SK-N-SH (cell line): ENCODE data around the gene RMDN3. TPM values are rescaled to one million over a fixed set of nuclear protein-coding genes. Genes with fewer than 3 reads are reported as not detected.

Experiments
- CTCF ChIA-PET: fragments of 300-600, 350-600 bp; formaldehyde crosslinking; extraction: SDS; loops from one replicate; lab custom pipeline; 2021; lab: Yijun Ruan, JAX
- POLR2A ChIA-PET: fragments of 350-600 bp; sonication (Branson Sonifier 250); formaldehyde crosslinking; extraction: SDS; loops from one replicate; lab custom pipeline; 2020; ENCODE audit warnings: antibody characterized with exemption, inconsistent platforms; lab: Yijun Ruan, JAX
- DNase-seq: peaks from one replicate; pipeline ENCODE4 v3.0.0; 2012
- H2AFZ ChIP-seq: fragments of 200-600 bp; sonication (generic); 2 replicates; pipeline ENCODE4 v1.8.1; 2016; ENCODE audit warnings: antibody characterized with exemption, mild to moderate bottlenecking, low read depth
- H3F3A ChIP-seq: fragments of 200-600 bp; sonication (generic); replicated peaks from 2 replicates; pipeline ENCODE3; 2016; ENCODE audit warnings: antibody characterized with exemption, mild to moderate bottlenecking; ENCODE audit not compliant: insufficient read depth
- H3K27ac ChIP-seq, 2 experiments: fragments of 200-500 bp in 1 of 2; fragments of 200-600 bp in 1 of 2; sonication (Bioruptor generic) in 1 of 2; sonication (generic), shearing (Covaris generic) in 1 of 2; 2 replicates each; pipeline versions ENCODE4 v1.5.1 to v1.6.1; 2014 to 2016; ENCODE audit warnings: low read depth in 2 of 2, inconsistent platforms in 1 of 2, low read length in 1 of 2, mild to moderate bottlenecking in 1 of 2, mixed read lengths in 1 of 2
- H3K27me3 ChIP-seq: fragments of 200-600 bp; sonication (generic), shearing (Covaris generic); 2 replicates; pipeline ENCODE4 v1.6.1; 2016; ENCODE audit warnings: mixed run types; ENCODE audit not compliant: insufficient read depth
- H3K36me3 ChIP-seq, 2 experiments: fragments of 200-500 bp in 1 of 2; fragments of 200-600 bp in 1 of 2; sonication (Bioruptor generic) in 1 of 2; sonication (generic) in 1 of 2; replicated peaks in 1 of 2; 2 replicates each; pipeline versions ENCODE3 to v1.5.1; 2014 to 2016; ENCODE audit warnings: low read length in 1 of 2, mild to moderate bottlenecking in 1 of 2; ENCODE audit not compliant: insufficient read depth in 2 of 2, control insufficient read depth in 1 of 2
- H3K4me1 ChIP-seq, 2 experiments: fragments of 200-500 bp in 1 of 2; fragments of 200-600 bp in 1 of 2; sonication (Bioruptor generic) in 1 of 2; sonication (generic), shearing (Covaris generic) in 1 of 2; 2 replicates each; pipeline versions ENCODE4 v1.5.1 to v1.6.1; 2014 to 2016; ENCODE audit warnings: low read depth in 1 of 2, low read length in 1 of 2, mixed run types in 1 of 2; ENCODE audit not compliant: insufficient read depth in 2 of 2, control insufficient read depth in 1 of 2
- H3K4me2 ChIP-seq: fragments of 200-600 bp; sonication (generic), shearing (Covaris generic); 2 replicates; pipeline ENCODE4 v1.6.1; 2017; ENCODE audit warnings: mixed run types
- H3K4me3 ChIP-seq, 2 experiments: fragments of 200-500 bp in 1 of 2; fragments of 200-600 bp in 1 of 2; sonication (Bioruptor generic) in 1 of 2; sonication (generic), shearing (Covaris generic) in 1 of 2; 2 replicates each; pipeline versions ENCODE4 v1.5.1 to v1.8.1; 2014 to 2016; ENCODE audit warnings: low read depth in 2 of 2, inconsistent platforms in 1 of 2, low read length in 1 of 2, mild to moderate bottlenecking in 1 of 2, mixed read lengths in 1 of 2, moderate library complexity in 1 of 2
- H3K79me2 ChIP-seq: fragments of 200-600 bp; sonication (generic); 2 replicates; pipeline ENCODE4 v1.8.1; 2017; ENCODE audit warnings: mild to moderate bottlenecking; ENCODE audit not compliant: insufficient read depth
- H3K9ac ChIP-seq: fragments of 200-600 bp; sonication (generic); 2 replicates; pipeline ENCODE4 v1.6.1; 2017; ENCODE audit warnings: mixed run types
- H3K9me2 ChIP-seq: fragments of 200-600 bp; sonication (generic); 2 replicates; pipeline ENCODE4 v1.6.1; 2017; ENCODE audit warnings: mixed run types
- H3K9me3 ChIP-seq: fragments of 200-600 bp; sonication (generic); 2 replicates; pipeline ENCODE4 v1.6.1; 2017; ENCODE audit warnings: mixed run types, mild to moderate bottlenecking, moderate library complexity
- H4K20me1 ChIP-seq: fragments of 200-600 bp; sonication (generic); 2 replicates; pipeline ENCODE4 v1.6.1; 2017; ENCODE audit warnings: mild to moderate bottlenecking, mixed run types; ENCODE audit not compliant: insufficient read depth
- CHD2 ChIP-seq: fragments of 150-350 bp; IDR thresholded peaks from 2 replicates; pipeline ENCODE4 v1.6.1; 2018; ENCODE audit warnings: low read length; ENCODE audit not compliant: partially characterized antibody
- ELF1 ChIP-seq: IDR thresholded peaks from 2 replicates; pipeline ENCODE4 v1.4.0; 2012
- EP300 ChIP-seq, 2 experiments: IDR thresholded peaks; 2 replicates each; pipeline versions ENCODE4 v1.4.0 to v1.6.1; 2012; ENCODE audit warnings: borderline replicate concordance in 1 of 2, low read depth in 1 of 2, low read length in 1 of 2
- EZH2phosphoT487 ChIP-seq: fragments of 200-600 bp; sonication (generic); IDR thresholded peaks from 2 replicates; pipeline ENCODE4 v1.6.1; 2017; ENCODE audit warnings: low read depth, mixed run types, mild to moderate bottlenecking, antibody characterized with exemption, moderate library complexity, borderline replicate concordance
- FOSL2 ChIP-seq: IDR thresholded peaks from 2 replicates; pipeline ENCODE4 v1.4.0; 2012; ENCODE audit warnings: low read depth, mild to moderate bottlenecking, moderate library complexity, borderline replicate concordance
- FOXJ3 ChIP-seq: sonication (generic); formaldehyde crosslinking; IDR thresholded peaks from 2 replicates; pipeline ENCODE4 v1.5.1; 2020; ENCODE audit warnings: mild to moderate bottlenecking, missing genetic modification reagents
- JUND ChIP-seq: IDR thresholded peaks from 2 replicates; pipeline ENCODE4 v1.4.0; 2012
- MEF2A ChIP-seq: IDR thresholded peaks from 2 replicates; pipeline ENCODE4 v1.4.0; 2012; ENCODE audit warnings: low read depth, borderline replicate concordance
- MXI1 ChIP-seq: IDR thresholded peaks from 2 replicates; pipeline ENCODE4 v1.6.1; 2012; ENCODE audit warnings: mild to moderate bottlenecking, low read depth, low read length, improper control_type of control experiment
- NFIC ChIP-seq: IDR thresholded peaks from 2 replicates; pipeline ENCODE4 v1.4.0; 2012; ENCODE audit warnings: borderline replicate concordance
- RFX5 ChIP-seq: IDR thresholded peaks from 2 replicates; pipeline ENCODE4 v1.6.1; 2012; ENCODE audit warnings: mild to moderate bottlenecking, improper control_type of control experiment, low read length
- RXRA ChIP-seq: IDR thresholded peaks from 2 replicates; pipeline ENCODE4 v1.4.0; 2012; ENCODE audit warnings: low read depth, mild to moderate bottlenecking, borderline replicate concordance
- SIN3A ChIP-seq: IDR thresholded peaks from 2 replicates; pipeline ENCODE4 v1.6.1; 2012; ENCODE audit warnings: low read depth, mild to moderate bottlenecking, low read length, moderate library complexity, borderline replicate concordance
- SMC3 ChIP-seq: IDR thresholded peaks from 2 replicates; pipeline ENCODE4 v1.6.1; 2012; ENCODE audit warnings: low read depth, low read length, improper control_type of control experiment
- TAF1 ChIP-seq: IDR thresholded peaks from 2 replicates; pipeline ENCODE4 v1.6.1; 2012; ENCODE audit warnings: low read depth, mild to moderate bottlenecking, low read length, moderate library complexity, borderline replicate concordance
- TCF12 ChIP-seq: IDR thresholded peaks from 2 replicates; pipeline ENCODE4 v1.4.0; 2012
- WGBS: methylation state at CpG from one replicate; pipeline ENCODE4 v1.1.6; 2017; ENCODE audit warnings: low lambda C conversion rate; 5-methylcytosine and 5-hydroxymethylcytosine counted together
- polyA plus RNA-seq, 3 experiments: library from polyadenylated mRNA; depleted of rRNA; stranded (reverse); fragments of >200 nt; gene quantifications; 2 replicates each; pipeline ENCODE4 v1.2.3, GENCODE V29; 2012
- TF ChIP-seq, protein P1 (sequence below): fragments of 150-350 bp; IDR thresholded peaks from 2 replicates; pipeline ENCODE4 v1.6.1; 2016; ENCODE audit warnings: mild to moderate bottlenecking, low read depth, low read length
- TF ChIP-seq, protein P2 (sequence below): IDR thresholded peaks from 2 replicates; pipeline ENCODE4 v1.4.0; 2012; ENCODE audit warnings: low read depth
- TF ChIP-seq, protein P3 (sequence below): fragments of 150-350 bp; IDR thresholded peaks from 2 replicates; pipeline ENCODE4 v1.6.1; 2017; ENCODE audit warnings: antibody characterized with exemption, low read length, low read depth, borderline replicate concordance
- TF ChIP-seq, protein P4 (sequence below): IDR thresholded peaks from 2 replicates; pipeline ENCODE4; 2012
- TF ChIP-seq, protein P5 (sequence below): IDR thresholded peaks from 2 replicates; pipeline ENCODE4 v1.6.1; 2012; ENCODE audit warnings: mild to moderate bottlenecking, low read depth, low read length, moderate library complexity

Gene RMDN3
- polyA plus RNA-seq, 1 of the 3 experiments (the other 2 are of a cell fraction): 33.0 TPM

DNA sequence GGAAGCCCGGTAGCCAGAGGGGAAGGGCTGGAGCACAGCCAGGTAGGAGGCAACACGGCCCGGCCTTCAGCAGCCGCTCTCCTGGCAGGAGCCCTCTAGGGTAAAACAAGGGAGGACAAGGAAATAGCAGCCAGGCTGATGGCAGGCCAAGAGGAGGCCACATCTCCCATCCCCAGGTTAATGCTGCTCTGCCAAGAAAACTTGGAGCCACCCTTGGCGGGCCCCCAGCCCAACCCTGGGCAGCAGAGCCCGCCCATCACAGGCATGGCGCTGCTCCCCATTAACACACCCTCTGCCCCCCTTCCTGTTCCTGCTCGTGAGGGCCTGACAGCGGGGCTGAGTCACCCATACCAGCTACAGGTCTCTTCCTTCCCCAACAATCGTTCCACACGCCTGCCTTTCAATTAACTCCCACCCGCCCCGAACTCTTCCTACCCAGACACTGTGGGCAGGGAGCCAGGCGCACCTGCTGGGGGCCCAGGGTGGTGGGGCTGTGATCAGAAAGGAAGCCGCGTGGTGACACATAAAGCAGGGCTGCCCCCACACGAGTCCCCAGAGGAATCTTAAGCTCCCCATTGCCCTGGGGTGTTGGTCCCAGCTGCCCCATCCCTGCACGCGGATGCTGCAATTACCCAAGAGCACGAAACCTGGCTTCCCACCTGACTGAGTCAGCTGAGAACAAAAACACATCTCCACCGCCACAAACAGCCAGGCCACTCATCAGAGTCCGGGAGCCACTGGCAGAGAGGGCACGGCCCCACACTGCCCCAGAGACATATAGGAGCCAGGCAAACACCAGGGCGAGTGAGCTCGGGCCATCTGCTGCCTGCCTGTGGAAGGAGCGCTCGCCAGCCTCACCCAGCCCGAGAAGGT, 14.5 kb upstream of the RMDN3 start, which contains the start of gene C15orf62 (continued):
- peak; percentile 67; the same call in 1 of the 2 replicates for TF ChIP-seq FOSL2
- TF ChIP-seq ELF1: no peak
- TF ChIP-seq RXRA: no peak
- no peak for TF ChIP-seq EZH2phosphoT487
- TF ChIP-seq, protein P1, sequence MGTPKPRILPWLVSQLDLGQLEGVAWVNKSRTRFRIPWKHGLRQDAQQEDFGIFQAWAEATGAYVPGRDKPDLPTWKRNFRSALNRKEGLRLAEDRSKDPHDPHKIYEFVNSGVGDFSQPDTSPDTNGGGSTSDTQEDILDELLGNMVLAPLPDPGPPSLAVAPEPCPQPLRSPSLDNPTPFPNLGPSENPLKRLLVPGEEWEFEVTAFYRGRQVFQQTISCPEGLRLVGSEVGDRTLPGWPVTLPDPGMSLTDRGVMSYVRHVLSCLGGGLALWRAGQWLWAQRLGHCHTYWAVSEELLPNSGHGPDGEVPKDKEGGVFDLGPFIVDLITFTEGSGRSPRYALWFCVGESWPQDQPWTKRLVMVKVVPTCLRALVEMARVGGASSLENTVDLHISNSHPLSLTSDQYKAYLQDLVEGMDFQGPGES: no peak
- TF ChIP-seq, protein P2, sequence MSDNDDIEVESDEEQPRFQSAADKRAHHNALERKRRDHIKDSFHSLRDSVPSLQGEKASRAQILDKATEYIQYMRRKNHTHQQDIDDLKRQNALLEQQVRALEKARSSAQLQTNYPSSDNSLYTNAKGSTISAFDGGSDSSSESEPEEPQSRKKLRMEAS: no peak
- 0 out of 2 replicates have a peak, but pooled peaks have one; percentile 11 for TF ChIP-seq MXI1
- TF ChIP-seq SIN3A: peak; percentile 66; the same call in 1 of the 2 replicates
- peak; percentile 43; the same call in 1 of the 2 replicates for TF ChIP-seq JUND
- TF ChIP-seq, protein P3, sequence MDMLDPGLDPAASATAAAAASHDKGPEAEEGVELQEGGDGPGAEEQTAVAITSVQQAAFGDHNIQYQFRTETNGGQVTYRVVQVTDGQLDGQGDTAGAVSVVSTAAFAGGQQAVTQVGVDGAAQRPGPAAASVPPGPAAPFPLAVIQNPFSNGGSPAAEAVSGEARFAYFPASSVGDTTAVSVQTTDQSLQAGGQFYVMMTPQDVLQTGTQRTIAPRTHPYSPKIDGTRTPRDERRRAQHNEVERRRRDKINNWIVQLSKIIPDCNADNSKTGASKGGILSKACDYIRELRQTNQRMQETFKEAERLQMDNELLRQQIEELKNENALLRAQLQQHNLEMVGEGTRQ: no peak

DNA sequence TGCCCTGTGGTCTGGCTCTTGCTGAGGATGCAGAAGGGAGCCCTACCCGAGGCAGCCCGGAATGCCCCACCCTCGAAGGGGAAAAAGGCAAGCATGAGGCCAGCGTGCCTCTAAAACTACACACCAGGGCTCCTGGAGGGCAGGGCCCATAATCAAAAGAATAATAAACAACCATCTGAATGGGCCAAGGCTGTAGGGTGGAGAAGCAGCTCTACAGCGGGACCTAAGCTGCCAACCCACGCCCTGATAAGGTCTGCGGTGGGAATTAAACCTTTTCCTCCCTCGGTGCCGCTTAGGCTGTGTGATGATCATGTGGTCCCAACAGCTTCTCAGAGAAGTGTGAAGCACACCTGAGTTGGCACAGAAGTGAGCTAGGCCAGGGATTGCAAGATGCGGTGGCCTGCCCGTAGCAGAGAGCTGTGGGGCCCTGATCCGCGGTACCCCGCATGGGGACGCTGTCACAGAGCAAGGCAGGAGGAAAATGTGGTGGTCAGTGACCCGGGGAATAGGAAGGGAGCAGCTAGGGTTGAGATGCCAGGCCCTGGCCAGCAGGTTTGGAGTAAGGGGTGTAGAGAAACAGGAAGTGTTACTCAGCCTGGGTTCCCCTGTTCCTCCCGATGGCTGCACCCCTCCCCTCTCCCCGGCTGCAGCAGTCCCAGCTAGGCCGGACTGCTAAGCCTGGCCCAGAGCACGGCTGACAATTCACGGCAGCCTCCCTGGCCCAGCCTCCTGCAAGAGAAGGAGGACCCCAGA, 13.6 kb upstream of the RMDN3 start:
- H3K9ac ChIP-seq: no peak overlapping the region
- no peak overlapping the region for H2AFZ ChIP-seq
- 96% methylated on average over 16 of the region's 21 CpGs for WGBS
- H3K9me3 ChIP-seq: no peaks in the 10 kb centered on the region
- H3F3A ChIP-seq: peaks cover 12% of the 10 kb centered on the region
- ChIA-PET CTCF (interaction anchor here (0.6 to 31.8 kb wide), 4 partner anchors 9 to 90 kb away, joined by 3 to 555 read pairs (median 61); partner anchors contain the start of gene RMDN3), POLR2A (interaction anchor here (1.1 kb wide), 1 partner anchor 12 kb away, joined by 3 read pairs; no protein-coding TSS in a partner anchor)
- peaks cover 0 to 17% of the 10 kb centered on the region in 2 experiments for H3K36me3 ChIP-seq
- no peaks in the 10 kb centered on the region for H3K79me2 ChIP-seq
- peak overlapping the region; percentile 59; the same call in 1 of the 2 replicates for H3K4me2 ChIP-seq
- TF ChIP-seq, protein P4, sequence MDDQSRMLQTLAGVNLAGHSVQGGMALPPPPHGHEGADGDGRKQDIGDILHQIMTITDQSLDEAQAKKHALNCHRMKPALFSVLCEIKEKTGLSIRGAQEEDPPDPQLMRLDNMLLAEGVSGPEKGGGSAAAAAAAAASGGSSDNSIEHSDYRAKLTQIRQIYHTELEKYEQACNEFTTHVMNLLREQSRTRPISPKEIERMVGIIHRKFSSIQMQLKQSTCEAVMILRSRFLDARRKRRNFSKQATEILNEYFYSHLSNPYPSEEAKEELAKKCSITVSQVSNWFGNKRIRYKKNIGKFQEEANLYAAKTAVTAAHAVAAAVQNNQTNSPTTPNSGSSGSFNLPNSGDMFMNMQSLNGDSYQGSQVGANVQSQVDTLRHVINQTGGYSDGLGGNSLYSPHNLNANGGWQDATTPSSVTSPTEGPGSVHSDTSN: no peak
- no peak for TF ChIP-seq NFIC
- no peak for TF ChIP-seq RXRA
- TF ChIP-seq TCF12: no peak
- TF ChIP-seq CHD2: no peak
- no peak for TF ChIP-seq EP300 (IDR thresholded peaks at IDR 0.05; ENCODE audit: borderline replicate concordance in 1 of 2, low read depth in 1 of 2, low read length in 1 of 2)
- no peak for TF ChIP-seq TAF1
- TF ChIP-seq MEF2A: no peak
- TF ChIP-seq RFX5: no peak
- no peak for TF ChIP-seq FOXJ3
- no peak for TF ChIP-seq ELF1
- TF ChIP-seq, protein P5, sequence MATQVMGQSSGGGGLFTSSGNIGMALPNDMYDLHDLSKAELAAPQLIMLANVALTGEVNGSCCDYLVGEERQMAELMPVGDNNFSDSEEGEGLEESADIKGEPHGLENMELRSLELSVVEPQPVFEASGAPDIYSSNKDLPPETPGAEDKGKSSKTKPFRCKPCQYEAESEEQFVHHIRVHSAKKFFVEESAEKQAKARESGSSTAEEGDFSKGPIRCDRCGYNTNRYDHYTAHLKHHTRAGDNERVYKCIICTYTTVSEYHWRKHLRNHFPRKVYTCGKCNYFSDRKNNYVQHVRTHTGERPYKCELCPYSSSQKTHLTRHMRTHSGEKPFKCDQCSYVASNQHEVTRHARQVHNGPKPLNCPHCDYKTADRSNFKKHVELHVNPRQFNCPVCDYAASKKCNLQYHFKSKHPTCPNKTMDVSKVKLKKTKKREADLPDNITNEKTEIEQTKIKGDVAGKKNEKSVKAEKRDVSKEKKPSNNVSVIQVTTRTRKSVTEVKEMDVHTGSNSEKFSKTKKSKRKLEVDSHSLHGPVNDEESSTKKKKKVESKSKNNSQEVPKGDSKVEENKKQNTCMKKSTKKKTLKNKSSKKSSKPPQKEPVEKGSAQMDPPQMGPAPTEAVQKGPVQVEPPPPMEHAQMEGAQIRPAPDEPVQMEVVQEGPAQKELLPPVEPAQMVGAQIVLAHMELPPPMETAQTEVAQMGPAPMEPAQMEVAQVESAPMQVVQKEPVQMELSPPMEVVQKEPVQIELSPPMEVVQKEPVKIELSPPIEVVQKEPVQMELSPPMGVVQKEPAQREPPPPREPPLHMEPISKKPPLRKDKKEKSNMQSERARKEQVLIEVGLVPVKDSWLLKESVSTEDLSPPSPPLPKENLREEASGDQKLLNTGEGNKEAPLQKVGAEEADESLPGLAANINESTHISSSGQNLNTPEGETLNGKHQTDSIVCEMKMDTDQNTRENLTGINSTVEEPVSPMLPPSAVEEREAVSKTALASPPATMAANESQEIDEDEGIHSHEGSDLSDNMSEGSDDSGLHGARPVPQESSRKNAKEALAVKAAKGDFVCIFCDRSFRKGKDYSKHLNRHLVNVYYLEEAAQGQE: no peak
- no peak for TF ChIP-seq SMC3
- no peak for TF ChIP-seq SIN3A
- no peaks in the 10 kb centered on the region for H3K9me2 ChIP-seq
- no peak overlapping the region for H3K4me3 ChIP-seq
- no peak for DNase-seq
- H4K20me1 ChIP-seq: no peaks in the 10 kb centered on the region
- H3K4me1 ChIP-seq: peaks cover 36 to 73% of the 10 kb centered on the region in 2 experiments; a peak in 3 of 4 replicates
- no peaks in the 10 kb centered on the region for H3K27me3 ChIP-seq
- peak overlapping the region in 1 of 2 experiments; percentile 83; a peak in 2 of 4 replicates for H3K27ac ChIP-seq
